HFF-Myc (cell line): ENCODE results near the gene TXNRD2.
"Not testable (repeated sequence)": the region's sequence is repeated elsewhere in the genome, so short reads cannot be mapped to it uniquely, and the experiment has no call there.

Experiments used
- DNase-seq: peaks from one replicate; pipeline ENCODE4 v3.0.0-alpha.2; 2011; ENCODE audit warnings: low read depth; ENCODE audit errors: extremely low read depth
- H3K4me3 ChIP-seq: replicated peaks from 2 replicates; pipeline ENCODE4 v1.5.1; 2011; ENCODE audit warnings: low read depth, mild to moderate bottlenecking, control low read depth, low read length
- CTCF ChIP-seq: IDR thresholded peaks from 2 replicates; pipeline ENCODE4 v1.5.1; 2012; ENCODE audit warnings: mild to moderate bottlenecking, low read depth, low read length, control low read depth; ENCODE audit errors: missing control alignments

The TXNRD2 gene

GRCh38 chr22:19937616-19938473 lies 3.8 kb downstream of the TXNRD2 start:
- no peak overlapping the region for H3K4me3 ChIP-seq

GRCh38 chr22:19936513-19936912 lies 5.1 kb downstream of the TXNRD2 start:
- no peak for TF ChIP-seq CTCF

More at GRCh38 chr22:19937616-19938473, 3.8 kb downstream of the TXNRD2 start:
- no peak for TF ChIP-seq CTCF
- no peak for DNase-seq

GRCh38 chr22:19935123-19935718 lies 6.4 kb downstream of the TXNRD2 start:
- H3K4me3 ChIP-seq, DNase-seq: not testable (repeated sequence)

More at GRCh38 chr22:19936513-19936912, 5.1 kb downstream of the TXNRD2 start:
- no peak overlapping the region for H3K4me3 ChIP-seq
- DNase-seq: no peak

- no peak for TF ChIP-seq CTCF
- no peak for DNase-seq
- no peak overlapping the region for H3K4me3 ChIP-seq
These were observed 8.0 kb downstream of the TXNRD2 start for GRCh38 chr22:19933341-19934241.

- TF ChIP-seq CTCF: no peak
- DNase-seq: no peak
- no peak overlapping the region for H3K4me3 ChIP-seq
These were observed 9.0 kb downstream of the TXNRD2 start for GRCh38 chr22:19932367-19933206.

DNA sequence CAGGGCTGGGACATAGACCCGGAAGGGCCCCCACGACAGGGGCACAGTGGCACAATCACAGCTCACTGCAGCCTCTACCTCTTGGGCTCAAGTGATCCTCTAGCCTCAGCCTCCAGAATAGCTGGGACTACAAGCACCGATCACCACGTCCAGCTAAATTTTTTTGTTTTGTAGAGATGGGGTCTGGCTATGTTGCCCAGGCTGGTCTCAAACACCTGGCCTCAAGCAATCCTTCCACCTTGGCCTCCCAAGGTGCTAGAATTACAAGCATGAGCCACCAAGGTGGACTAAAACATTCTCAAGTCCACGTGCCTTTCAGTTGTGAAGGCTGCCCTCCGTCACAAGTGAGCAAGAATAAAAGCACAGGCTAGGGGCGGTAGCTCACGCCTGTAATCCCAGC lies 10.1 kb downstream of the TXNRD2 start:
- H3K4me3 ChIP-seq: no peak overlapping the region
- TF ChIP-seq CTCF: no peak
- DNase-seq: no peak
